Sigmoid colon (tissue), 3 donors: Measurements from ENCODE around the gene PICK1.

ENCODE experiments used
- CTCF ChIP-seq, 4 experiments: fragments of 450-650 bp in 3 of 4; fragments of 200-600 bp in 1 of 4; IDR thresholded peaks; one replicate each; pipeline ENCODE4 v1.5.1; 2016 to 2019; ENCODE audit warnings: antibody characterized with exemption in 4 of 4, mild to moderate bottlenecking in 3 of 4, moderate library complexity in 2 of 4
- POLR2A ChIP-seq, 2 donors: fragments of 450-650 bp; IDR thresholded peaks; one replicate each; pipeline ENCODE4 v1.6.1; 2016; ENCODE audit warnings: antibody characterized with exemption in 2 of 2, mild to moderate bottlenecking in 2 of 2, moderate library complexity in 2 of 2

- no peak for TF ChIP-seq CTCF (IDR thresholded peaks at IDR 0.05)
- no peak for TF ChIP-seq POLR2A (IDR thresholded peaks at IDR 0.05)
Measured at GRCh38 chr22:38077595-38077994, 20.4 kb downstream of the PICK1 start.
